Measurements from ENCODE around the gene PLGRKT.

DNA sequence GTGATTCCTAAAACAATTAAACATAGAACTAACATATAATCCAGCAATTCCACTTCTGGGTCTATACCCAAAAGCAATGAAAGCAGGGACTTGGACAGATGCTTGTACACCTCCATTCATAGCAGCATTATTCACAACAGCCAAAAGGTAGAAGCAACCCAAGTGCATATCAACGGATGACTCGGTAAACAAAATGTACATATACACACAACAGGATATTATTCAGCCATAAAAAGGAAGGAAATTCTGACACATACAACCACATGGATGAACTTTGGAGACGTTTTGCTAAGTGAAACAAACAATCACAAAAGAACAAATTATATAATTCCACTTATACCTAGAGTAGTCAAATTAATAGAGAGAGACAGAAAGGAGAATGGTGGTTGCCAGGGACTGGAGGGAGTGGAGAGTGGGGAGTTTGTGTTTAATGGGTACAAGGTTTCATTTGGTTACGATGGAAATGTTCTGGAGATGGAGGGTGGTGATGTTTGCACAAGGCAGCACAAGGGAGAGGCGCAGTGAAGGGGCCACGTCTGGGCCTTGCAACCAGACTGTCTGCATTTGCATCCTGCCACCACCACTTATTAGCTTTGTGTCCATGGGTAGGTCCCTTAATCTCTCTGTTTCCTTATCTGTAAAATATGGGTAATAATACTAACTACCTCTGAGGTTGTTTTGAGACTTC, 61.8 kb downstream of the PLGRKT start:
- TF ChIP-seq, protein P1, sequence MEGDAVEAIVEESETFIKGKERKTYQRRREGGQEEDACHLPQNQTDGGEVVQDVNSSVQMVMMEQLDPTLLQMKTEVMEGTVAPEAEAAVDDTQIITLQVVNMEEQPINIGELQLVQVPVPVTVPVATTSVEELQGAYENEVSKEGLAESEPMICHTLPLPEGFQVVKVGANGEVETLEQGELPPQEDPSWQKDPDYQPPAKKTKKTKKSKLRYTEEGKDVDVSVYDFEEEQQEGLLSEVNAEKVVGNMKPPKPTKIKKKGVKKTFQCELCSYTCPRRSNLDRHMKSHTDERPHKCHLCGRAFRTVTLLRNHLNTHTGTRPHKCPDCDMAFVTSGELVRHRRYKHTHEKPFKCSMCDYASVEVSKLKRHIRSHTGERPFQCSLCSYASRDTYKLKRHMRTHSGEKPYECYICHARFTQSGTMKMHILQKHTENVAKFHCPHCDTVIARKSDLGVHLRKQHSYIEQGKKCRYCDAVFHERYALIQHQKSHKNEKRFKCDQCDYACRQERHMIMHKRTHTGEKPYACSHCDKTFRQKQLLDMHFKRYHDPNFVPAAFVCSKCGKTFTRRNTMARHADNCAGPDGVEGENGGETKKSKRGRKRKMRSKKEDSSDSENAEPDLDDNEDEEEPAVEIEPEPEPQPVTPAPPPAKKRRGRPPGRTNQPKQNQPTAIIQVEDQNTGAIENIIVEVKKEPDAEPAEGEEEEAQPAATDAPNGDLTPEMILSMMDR (conservative IDR thresholded peaks at IDR 0.05) = no peak
- no peak for TF ChIP-seq EZH2 (IDR thresholded peaks at IDR 0.05; ENCODE audit: low read depth)

Data from PC-9 (cell line).